Endothelial cell of umbilical vein (primary cell): ENCODE data around the gene RTKN.

ENCODE experiments used
- TF ChIP-seq, protein P1 (sequence below), 2 donors: IDR thresholded peaks; 1 replicate in 1 of 2; 2 replicates in 1 of 2; pipeline ENCODE4 v1.5.1; 2011; ENCODE audit warnings: low read length in 2 of 2, mild to moderate bottlenecking in 2 of 2, moderate library complexity in 2 of 2, control low read depth in 1 of 2, inconsistent platforms in 1 of 2, low read depth in 1 of 2; ENCODE audit not compliant: insufficient read depth in 1 of 2; ENCODE audit errors: extremely low read depth in 1 of 2
- TF ChIP-seq, protein P2 (sequence below): IDR thresholded peaks from 2 replicates; pipeline ENCODE4 v1.6.1; 2011; ENCODE audit not compliant: insufficient read depth, insufficient read length

DNA sequence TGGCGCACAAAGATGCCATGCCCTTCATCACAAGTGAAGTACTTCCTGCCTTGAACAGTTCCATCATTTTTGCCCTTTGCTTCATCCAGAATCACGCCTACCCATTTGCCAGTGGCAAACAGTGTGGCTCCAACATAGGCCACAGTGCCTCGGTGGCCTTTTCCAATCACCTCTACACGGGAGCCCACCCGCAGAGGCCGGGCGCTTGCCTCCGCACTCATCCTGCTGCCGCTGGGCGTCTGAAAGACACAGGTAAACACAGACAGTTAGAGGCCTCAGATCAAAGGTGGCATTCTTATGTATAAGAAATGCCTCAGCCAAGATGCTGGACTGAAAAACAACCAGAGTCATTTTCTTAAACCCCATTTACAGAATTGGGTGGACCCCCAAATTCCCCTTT, 63.7 kb downstream of the RTKN start:
- TF ChIP-seq, protein P1, sequence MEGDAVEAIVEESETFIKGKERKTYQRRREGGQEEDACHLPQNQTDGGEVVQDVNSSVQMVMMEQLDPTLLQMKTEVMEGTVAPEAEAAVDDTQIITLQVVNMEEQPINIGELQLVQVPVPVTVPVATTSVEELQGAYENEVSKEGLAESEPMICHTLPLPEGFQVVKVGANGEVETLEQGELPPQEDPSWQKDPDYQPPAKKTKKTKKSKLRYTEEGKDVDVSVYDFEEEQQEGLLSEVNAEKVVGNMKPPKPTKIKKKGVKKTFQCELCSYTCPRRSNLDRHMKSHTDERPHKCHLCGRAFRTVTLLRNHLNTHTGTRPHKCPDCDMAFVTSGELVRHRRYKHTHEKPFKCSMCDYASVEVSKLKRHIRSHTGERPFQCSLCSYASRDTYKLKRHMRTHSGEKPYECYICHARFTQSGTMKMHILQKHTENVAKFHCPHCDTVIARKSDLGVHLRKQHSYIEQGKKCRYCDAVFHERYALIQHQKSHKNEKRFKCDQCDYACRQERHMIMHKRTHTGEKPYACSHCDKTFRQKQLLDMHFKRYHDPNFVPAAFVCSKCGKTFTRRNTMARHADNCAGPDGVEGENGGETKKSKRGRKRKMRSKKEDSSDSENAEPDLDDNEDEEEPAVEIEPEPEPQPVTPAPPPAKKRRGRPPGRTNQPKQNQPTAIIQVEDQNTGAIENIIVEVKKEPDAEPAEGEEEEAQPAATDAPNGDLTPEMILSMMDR (IDR thresholded peaks at IDR 0.05; ENCODE audit: extremely low read depth in 1 of 2, insufficient read depth in 1 of 2, low read depth in 1 of 2, low read length in 2 of 2), result no peak
- TF ChIP-seq, protein P2, sequence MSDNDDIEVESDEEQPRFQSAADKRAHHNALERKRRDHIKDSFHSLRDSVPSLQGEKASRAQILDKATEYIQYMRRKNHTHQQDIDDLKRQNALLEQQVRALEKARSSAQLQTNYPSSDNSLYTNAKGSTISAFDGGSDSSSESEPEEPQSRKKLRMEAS, result no peak
